HG02678 (cell line): ENCODE results near the gene SHROOM1.
"Not testable (repeated sequence)": the region's sequence is repeated elsewhere in the genome, so short reads cannot be mapped to it uniquely, and the experiment has no call there.

ENCODE experiments used
- ATAC-seq: cut with Tn5 transposase; IDR thresholded peaks from one replicate; pipeline ENCODE4 v1.9.1; 2021; ENCODE audit warnings: mild to moderate bottlenecking, moderate library complexity; ENCODE audit not compliant: unreplicated experiment

SHROOM1 gene, protein sequence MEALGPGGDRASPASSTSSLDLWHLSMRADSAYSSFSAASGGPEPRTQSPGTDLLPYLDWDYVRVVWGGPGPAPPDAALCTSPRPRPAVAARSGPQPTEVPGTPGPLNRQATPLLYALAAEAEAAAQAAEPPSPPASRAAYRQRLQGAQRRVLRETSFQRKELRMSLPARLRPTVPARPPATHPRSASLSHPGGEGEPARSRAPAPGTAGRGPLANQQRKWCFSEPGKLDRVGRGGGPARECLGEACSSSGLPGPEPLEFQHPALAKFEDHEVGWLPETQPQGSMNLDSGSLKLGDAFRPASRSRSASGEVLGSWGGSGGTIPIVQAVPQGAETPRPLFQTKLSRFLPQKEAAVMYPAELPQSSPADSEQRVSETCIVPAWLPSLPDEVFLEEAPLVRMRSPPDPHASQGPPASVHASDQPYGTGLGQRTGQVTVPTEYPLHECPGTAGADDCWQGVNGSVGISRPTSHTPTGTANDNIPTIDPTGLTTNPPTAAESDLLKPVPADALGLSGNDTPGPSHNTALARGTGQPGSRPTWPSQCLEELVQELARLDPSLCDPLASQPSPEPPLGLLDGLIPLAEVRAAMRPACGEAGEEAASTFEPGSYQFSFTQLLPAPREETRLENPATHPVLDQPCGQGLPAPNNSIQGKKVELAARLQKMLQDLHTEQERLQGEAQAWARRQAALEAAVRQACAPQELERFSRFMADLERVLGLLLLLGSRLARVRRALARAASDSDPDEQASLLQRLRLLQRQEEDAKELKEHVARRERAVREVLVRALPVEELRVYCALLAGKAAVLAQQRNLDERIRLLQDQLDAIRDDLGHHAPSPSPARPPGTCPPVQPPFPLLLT

DNA sequence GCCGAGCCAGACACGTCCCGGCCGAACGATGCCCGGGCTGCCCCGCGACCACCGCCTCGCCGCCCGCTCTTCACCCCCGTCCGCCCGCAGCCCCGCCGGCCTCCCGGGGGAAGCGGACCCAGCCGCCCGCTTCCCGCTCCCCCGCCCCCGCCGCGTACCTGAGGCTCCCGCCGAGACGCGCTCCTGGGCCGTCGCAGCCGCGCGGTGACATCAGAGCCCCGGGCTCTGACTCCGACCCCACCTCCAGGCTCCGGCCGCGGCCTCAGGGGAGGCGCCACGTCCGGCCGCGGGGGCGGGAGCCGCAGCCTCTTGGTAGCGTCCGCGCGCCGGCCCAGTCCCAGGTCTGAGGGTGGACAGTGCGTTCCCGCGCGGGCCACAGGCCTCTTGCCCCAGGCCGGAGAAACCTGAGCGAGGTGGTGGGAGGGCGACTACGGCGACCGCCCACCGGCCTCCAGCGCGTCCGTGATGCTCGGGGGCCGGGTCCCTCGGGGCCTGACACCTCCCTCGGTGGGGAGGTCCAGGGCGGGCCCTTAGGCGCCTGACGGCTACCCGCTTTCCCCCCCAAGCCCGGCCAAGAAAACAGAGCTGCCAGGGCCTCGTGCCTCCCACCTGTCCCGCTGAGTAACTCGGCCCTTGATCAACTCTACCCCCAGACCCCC is at the start of gene SHROOM1:
SHROOM1 (minus strand) TSS at position 212 of the 659 bp plus-strand sequence. CDS start 4,507 bp downstream, outside the sequence.
- ATAC-seq: peak; percentile 65

DNA sequence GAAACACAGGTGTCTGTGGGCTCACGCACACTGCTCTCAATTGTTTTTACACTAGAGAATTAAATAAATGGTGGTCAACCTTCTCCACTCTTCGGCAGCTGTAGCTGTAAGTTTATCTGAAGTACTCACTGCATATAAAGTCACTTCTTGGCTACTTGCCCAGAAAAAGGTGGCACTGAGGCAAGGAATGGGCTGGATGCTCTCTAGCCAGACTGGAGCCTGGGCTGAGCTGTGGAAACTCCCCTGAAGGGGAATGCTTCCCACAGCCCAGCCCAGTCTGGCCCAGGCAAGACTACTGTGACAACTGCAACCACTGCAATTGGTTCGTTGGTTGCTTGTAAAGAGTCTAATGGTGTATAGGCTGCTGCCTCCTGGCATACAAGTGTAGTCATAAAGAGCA is 47.5 kb upstream of the SHROOM1 start:
- no peak for ATAC-seq

DNA sequence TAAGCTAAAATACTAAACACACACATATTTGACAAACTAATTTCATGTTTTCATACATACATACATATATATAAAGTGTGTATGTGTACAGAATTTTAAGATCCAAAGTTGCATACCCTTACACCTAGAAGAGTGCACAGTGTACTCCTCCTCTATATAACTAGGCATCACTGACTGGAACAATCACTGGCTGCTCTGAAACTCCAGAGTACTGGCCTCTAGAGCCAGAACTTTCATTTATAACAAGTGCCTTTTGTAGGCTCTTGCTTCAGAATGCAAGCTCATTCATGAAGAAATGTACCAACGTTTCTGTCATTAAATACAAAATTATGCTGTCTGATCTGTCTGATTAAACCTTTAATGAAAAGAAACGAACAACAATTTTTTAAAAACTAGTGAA is 47.0 kb upstream of the SHROOM1 start:
- ATAC-seq: no peak

DNA sequence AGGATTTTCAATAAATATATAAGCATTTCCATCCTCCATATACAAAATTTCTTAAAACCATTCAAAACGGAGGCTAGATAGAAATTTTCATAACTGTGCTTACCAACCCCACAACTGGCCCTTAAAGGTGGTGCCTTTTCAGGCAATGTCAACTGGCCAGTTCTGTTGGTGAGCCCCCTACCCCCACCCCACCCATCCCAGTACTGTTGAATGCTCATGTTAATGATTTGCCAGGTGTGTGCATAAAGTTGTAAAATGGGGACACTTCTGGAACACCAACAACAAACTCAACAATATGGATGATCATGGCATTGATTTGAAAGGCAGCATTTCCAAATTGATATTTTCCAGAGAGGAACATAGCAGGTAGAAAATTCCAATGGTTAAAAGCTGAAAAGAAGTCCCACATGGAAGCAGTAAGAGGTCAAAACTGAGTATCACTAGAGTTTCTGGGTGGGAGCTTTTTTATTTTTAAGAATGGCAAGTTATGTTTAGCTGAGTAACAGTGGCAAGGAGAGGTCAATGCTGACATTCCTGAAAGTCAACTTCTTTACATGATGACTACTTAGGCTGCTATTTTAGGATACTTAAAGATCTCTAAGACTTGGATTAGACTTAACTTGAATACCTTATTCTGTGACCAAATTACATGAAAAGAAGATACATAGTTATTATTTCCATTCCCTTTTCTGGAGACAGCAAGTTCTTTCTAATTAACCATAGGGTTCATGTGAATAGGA is 45.7 kb upstream of the SHROOM1 start:
- no peak for ATAC-seq

DNA sequence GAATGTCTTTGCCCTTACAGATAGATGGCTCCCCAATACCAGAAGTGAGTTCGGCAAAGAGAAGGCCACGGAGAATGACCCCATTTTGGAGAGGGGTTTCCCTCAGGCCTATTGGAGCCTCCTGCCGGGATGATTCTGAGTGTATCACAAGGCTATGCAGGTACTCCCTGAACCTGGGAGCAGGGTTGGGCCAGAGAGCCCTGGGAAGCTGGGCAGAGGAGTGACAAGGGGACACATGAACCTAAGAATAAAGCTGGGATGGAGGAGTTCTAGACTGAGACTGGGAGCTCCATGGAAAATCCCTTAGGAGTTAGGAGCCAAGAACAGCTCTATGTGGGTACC is 43.5 kb upstream of the SHROOM1 start:
- ATAC-seq: no peak

DNA sequence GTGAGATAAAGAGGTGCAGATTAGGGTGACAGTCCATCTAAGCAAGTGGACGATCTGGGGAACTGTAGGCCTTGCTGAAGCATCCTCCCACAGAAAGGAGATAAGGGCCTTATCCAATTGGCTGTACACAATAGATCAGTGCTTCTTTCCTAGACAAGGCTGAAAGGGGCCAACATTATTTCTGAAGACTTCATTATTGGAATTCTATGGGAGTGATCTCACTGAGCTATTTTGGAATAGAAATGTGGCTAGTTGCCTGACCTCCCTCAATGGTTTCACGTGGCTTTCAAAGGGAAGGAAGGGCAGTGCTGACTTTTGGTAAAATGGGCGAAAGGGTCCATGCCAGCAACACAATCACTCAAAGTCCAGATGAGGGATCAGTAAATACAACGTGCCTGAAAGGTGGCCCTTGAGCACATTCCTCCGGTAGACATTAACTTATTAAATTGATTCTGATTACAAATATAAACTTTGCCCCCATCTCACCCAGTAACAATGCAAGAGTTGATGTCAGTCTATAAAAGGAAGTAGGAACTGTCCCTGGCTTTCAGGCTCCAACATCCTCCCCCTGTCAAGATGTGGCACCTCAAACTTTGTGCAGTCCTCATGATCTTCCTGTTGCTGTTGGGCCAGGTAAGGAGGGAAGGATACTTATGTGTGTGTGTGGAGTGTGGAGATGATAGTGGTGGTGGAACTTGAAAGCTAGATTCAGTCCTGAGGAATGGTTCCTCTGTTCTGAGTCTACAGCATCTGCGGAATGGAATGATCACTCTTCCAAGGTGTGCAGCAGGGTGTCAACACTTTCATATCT is 42.9 kb upstream of the SHROOM1 start, which contains the start of gene LEAP2:
LEAP2 (plus strand) TSS at position 550 of the 811 bp plus-strand sequence; CDS start at position 577, 27 bp downstream.
- no peak for ATAC-seq

DNA sequence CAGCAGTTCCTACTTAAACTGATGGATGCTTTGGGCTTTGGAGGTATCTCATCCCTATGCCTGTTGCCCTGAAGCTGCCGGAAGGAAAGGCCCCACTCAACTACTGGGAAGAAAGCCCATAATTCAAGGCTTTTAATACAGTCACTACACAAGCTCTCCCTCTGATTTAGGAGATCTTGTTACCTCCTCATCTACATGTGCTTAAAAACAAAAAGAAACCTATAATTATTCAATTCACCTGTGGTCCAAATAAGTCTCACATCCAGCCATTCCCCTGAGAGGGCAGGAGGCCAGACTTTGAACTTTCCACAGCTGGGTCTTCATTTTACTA is 42.3 kb upstream of the SHROOM1 start:
- ATAC-seq: no peak

DNA sequence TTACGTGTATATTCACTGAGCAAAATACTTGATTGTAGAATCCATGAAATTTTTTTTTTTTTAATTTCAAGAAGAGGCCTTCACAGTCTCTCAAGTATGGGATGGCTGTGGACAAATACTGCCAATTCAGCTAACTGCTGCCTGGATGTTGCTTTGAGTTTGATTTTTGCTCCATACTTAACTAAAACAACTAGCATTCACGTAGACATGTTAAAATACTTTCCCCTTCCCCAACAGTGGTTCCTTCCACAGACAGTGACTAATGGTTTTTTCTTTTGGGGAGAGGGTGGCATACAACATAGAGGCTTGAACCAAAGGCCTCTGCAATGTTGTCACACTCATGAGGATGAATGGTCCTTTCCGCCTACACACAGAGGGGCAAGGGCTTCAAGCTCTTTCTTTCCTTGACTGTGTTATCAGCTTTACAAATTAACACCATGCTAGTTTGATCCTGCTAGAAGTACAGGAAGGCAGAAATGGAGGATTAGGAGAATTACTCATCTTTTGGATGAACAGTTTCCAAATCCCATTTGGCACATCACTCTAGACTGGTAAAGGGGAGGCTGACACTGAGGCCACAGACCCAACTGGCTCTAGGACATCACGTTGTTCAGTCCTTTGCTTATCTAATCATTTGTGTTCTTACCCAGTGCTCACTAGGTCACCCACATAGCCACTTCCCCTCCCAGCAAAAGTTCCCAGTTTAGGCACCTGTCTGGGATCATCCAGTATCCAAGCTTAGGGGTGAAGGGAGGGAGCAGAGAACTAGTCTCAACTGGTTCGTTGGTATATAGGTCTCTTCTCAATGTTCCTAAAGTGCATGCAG is 41.2 kb upstream of the SHROOM1 start:
- ATAC-seq: no peak

DNA sequence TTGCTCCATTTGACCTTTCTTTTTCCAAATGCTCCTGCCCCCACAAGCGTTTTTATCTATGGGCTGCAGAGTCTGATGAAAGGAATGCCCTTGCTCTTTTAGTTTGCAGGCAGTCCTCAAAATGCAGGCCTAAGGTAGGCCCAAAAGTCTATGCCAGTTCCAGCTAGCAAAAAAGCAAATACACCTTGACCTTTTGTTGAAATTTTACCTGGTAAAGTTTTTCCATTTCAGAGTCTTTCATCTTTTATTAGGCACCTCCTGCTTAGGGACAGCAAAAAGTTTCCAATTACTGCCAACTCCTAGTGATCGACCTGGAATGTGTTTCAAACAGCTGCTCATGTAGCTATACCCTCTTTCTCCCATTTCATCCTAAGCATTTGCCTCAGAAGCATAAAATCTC is 40.4 kb upstream of the SHROOM1 start:
- ATAC-seq: no peak

DNA sequence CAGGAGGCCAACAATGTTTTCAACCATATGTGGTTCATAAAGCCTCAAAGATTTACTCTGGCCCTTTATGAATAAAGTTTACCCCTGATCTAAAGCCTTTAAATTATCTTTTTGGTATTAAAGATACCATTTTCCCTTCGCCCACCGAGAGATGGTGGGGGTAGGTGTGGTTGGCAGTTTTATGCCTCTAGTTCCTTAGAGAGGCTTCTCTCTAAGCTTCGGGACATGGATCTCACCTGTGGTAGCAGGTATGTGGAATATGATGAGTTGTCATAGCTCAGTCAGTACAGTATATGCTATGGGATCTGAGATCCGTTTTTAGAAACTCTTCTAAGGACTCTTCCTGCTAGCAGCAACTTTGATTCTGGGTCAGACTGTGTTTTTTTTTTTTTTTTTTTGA is 38.3 kb upstream of the SHROOM1 start:
- no peak for ATAC-seq

DNA sequence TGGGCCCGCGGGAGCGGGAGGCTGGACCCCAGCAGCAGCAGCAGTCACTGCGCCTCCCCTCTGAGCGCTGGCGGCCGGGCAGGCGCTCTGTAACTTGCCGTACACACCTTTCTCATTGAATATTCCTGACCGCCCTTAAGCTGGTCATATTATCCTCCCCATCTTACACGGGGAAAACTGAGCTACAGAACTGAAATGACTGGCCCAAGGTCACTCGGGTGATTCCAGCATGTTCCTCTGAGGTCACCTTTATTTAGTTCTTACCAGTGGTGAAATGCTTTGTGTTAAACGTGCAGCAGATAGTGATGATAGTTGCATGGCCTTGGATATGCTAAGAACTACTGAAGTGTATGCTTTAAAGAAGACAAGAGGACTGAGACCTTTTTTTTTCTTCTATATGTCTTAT is 36.6 kb upstream of the SHROOM1 start:
- ATAC-seq: peak; percentile 10

DNA sequence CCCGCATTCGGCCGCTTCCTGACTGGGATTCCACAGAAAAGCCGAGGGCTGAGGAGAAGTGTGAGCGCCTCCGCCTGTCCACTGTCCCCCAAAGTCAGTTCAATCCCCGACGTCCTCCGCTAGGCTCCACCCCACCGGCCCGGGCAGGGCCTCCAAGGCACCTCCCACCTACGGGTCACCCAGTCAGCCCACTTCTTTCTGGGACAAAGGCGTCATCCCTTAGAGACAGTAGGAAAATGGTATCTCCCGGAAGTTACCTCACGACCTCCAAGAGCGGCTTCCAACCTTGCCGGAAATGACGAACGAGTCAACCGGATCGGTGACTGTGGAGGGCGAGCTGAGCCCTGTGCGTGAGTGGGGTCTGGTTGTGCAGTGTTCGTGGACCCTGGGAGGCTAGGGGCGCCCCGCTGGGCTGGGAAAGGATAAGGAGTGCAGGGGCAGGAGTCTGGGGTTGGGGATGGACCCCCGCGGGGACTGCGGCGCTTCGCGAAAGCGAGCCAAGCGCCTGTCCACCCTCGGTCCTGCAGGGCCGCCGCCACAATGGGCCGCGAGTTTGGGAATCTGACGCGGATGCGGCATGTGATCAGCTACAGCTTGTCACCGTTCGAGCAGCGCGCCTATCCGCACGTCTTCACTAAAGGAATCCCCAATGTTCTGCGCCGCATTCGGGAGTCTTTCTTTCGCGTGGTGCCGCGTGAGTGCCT is 36.0 kb upstream of the SHROOM1 start, which contains the start of the genes GDF9 and UQCRQ:
GDF9 (minus strand) TSS at position 128 of the 704 bp plus-strand sequence. CDS start 1,936 bp downstream, outside the sequence.
UQCRQ (plus strand) TSS at position 301 of the 704 bp plus-strand sequence; CDS start at position 541, 240 bp downstream.
- peak; percentile 98 for ATAC-seq

DNA sequence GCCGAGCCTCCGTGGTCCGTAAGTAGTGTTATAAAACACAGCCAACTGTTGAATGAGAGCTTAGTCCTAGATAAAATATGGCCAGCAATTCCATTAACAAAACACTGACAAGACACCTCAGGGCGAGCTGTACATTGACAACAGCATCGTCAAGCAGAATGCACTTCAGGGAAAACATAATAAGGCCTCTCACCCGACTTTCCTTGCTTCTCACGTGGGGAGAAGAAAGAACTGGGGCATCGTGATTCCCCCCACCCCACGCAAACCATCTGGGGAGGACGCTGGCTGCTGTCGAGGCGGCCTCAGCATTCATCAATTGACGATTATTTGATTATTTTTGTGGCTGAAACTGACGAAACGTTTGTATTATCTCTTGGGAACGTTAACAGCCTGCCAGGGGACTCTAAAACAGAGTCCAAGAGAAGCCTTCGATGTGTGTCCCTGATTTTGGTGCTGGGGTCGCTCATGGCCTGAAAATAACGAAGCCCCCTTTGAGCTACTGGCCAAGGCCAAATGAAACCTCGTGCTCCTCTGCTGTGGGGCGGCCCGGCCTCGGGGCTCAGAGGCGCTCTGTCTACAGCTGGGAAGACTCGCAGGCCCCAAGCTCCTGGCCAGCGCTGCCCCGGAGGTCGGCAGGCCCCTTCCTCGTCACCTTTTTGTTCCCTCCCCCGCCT is 35.4 kb upstream of the SHROOM1 start:
- peak; percentile 30 for ATAC-seq

DNA sequence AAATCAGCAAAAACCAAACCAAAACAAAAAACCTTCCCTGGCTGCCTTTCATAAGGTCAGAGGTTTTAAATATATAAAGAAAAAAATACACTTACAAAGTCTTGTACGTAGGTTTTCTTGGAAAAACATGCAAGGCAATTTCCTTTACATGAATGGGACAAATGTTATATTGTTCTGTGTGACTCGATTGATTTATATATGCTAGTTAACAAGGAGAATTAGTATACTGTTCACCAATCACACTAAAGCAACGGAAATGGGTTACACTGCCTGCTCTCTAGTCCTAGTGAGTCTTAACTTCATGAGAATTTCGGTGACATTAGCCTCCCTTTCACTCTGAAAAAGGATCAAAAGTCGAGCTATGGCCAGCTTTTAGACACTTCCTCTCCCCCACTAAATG is 30.3 kb upstream of the SHROOM1 start:
- no peak for ATAC-seq

DNA sequence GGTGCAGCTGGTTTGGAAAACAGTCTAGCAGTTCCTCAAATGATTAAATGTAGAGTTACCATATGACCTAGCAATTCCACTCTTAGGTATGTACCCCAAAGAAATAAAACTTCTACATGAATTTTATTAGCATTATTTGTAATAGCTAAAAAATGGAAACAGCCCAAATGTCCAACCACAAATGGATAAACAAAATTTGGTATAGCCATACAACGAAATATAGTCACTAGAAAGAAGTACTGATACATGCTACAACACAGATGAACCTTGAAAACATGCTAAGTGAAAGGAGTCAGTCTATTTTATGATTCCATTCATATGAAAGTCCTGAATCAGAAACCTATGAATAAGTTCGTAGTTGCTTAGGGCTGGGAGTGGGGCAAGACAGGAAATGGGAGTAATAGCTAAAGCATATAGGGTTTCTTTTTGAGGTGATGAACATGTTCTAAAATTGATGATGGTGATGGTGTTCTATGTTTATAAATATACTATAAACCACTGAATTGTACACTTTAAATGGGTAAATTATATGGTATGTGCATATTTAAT is 29.5 kb upstream of the SHROOM1 start:
- ATAC-seq: no peak

DNA sequence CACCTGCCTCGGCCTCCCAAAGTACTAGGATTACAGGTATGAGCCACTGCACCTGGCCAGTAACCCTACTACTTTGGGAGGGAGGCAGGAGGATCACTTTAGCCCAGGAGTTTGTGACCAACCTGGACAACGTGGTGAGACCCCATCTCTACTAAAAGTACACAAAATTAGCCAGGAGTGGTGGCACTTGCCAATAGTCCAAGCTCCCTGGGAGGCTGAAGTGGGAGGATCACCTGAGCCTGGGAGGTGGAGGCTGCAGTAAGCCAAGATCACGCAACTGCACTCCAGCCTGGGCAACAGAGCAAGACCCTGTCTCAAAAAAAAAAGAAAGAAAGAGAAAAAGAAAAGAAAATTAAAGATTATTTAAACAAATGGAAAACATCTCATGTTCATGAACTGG is 25.6 kb upstream of the SHROOM1 start:
- no peak for ATAC-seq

DNA sequence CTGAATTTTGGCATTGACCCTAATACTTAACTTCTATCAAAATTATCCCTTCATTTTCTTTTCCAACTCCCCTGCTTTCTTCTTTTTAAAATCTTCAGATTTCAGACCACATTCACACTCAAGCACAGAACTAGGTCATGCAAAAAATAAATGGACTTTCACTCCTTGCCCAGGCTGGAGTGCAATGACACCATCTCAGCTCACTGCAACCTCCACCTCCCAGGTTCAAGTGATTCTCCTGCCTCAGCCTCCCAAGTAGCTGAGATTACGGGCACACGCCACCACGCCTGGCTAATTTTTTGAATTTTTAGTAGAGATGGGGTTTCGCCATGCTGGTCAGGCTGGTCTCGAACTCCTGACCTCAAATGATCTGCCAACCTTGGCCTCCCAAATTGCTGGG is 24.5 kb upstream of the SHROOM1 start:
- not testable (repeated sequence) for ATAC-seq
